Astrocyte of the spinal cord (primary cell): Measurements from ENCODE around the gene FLT1.

ENCODE experiments used
- DNase-seq: peaks from one replicate; pipeline ENCODE4 v3.0.0; 2011; ENCODE audit warnings: low read depth, low spot score
- H3K4me3 ChIP-seq: 2 replicates; pipeline ENCODE4 v1.5.1; 2011; ENCODE audit warnings: low read depth, mild to moderate bottlenecking, low read length, moderate library complexity
- CTCF ChIP-seq: IDR thresholded peaks from 2 replicates; pipeline ENCODE4 v1.5.1; 2012; ENCODE audit warnings: low read depth, mild to moderate bottlenecking, low read length, inconsistent platforms
- in situ Hi-C: cut with HindIII; loops from 2 replicates; pipeline ENCODE4 v1.10.0; 2017; ENCODE audit warnings: low sequenced_read_pairs

FLT1 gene

GRCh38 chr13:28440774-28441504 lies 54.0 kb downstream of the FLT1 start:
- TF ChIP-seq CTCF, result no peak
- in situ Hi-C loops, result no loop called here
- H3K4me3 ChIP-seq, result no peak overlapping the region
- no peak for DNase-seq

GRCh38 chr13:28438598-28439334 lies 56.2 kb downstream of the FLT1 start:
- in situ Hi-C loops, result no loop called here
- no peak for TF ChIP-seq CTCF
- H3K4me3 ChIP-seq, result no peak overlapping the region
- DNase-seq, result no peak

- DNase-seq, result no peak
- no peak overlapping the region for H3K4me3 ChIP-seq
- in situ Hi-C loops, result no loop called here
- no peak for TF ChIP-seq CTCF
These were observed 56.9 kb downstream of the FLT1 start for GRCh38 chr13:28438067-28438466.

- in situ Hi-C loops, result no loop called here
- no peak overlapping the region for H3K4me3 ChIP-seq
- no peak for DNase-seq
- TF ChIP-seq CTCF, result no peak
These were observed 59.0 kb downstream of the FLT1 start for GRCh38 chr13:28435917-28436316.

- H3K4me3 ChIP-seq, result no peak overlapping the region
- no peak for TF ChIP-seq CTCF
- in situ Hi-C loops, result no loop called here
- DNase-seq, result no peak
These were observed 60.0 kb downstream of the FLT1 start for GRCh38 chr13:28434926-28435325.

GRCh38 chr13:28432816-28433560 lies 61.9 kb downstream of the FLT1 start:
- no peak for TF ChIP-seq CTCF
- no peak for DNase-seq
- in situ Hi-C loops, result no loop called here

More at GRCh38 chr13:28432816-28433560, 61.9 kb downstream of the FLT1 start:
- H3K4me3 ChIP-seq, result no peak overlapping the region
